H1 (cell line): ENCODE data around the gene SLC2A5. TPM values are rescaled to one million over a fixed set of nuclear protein-coding genes. Genes with fewer than 3 reads are reported as not detected.

Experiments used
- YY1 ChIP-seq: IDR thresholded peaks from 2 replicates; pipeline ENCODE4 v1.6.1; 2011; ENCODE audit warnings: low read depth, mild to moderate bottlenecking, low read length
- polyA plus RNA-seq, 7 experiments: library from polyadenylated mRNA; depleted of rRNA in 3 of 7; stranded (reverse) in 5 of 7; unstranded in 2 of 7; fragments of >200 nt in 5 of 7; fragments of 200-250 nt in 2 of 7; gene quantifications; 1 replicate in 5 of 7; 2 replicates in 1 of 7; 4 replicates in 1 of 7; pipeline versions ENCODE4 v1.2.1 to v1.2.3, GENCODE V29; 2011 to 2013; ENCODE audit warnings: missing spikeins in 2 of 7, mixed read lengths in 2 of 7
- total RNA-seq: library from RNA; stranded (reverse); fragmentation: NEBNext Ultra II Directional; extraction: Animal tissue kit (Norgen Biotek cat#: 25700); gene quantifications from 2 replicates; pipeline ENCODE4 v1.2.1, GENCODE V29; 2021

SLC2A5 gene
- total and polyA plus RNA-seq, 2 of the 8 experiments (the other 6 are each of a cell fraction or from before 2014, with no cell fraction given): 0.12 TPM; not detected in 1

DNA sequence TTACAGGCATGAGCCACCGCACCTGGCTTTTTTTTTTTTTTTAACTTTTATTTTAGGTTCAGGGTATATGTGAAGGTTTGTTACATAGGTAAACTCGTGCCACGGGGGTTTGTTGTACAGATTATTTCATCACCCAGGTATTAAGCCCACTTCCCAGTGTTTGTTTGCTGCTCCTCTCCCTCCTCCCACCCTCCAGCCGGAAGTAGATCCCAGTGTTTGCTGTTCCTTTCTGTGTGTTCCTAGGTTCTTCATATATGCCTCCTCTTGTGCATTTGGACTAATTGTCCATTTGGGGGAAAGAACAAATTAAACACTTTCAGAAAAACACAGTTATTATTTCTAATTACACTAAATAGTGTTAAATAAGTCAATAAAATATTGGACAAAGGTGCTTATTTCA lies 42.1 kb downstream of the SLC2A5 start (continued):
- no peak for TF ChIP-seq YY1
